Stimulated activated CD8-positive, alpha-beta memory T cell treated with anti-CD3 and anti-CD28 coated beads, Interleukin-15, amount 100 ng/mL, for 48 hours (primary cell): ENCODE data around the gene TFF1.

Source experiments
- DNase-seq, 2 donors: peaks; one replicate each; pipeline ENCODE4 v3.0.0-alpha.2; 2020; ENCODE audit warnings: low read depth in 2 of 2

TFF1 gene

GRCh38 chr21:42382915-42383314 is 16.6 kb upstream of the TFF1 start:
- no peak for DNase-seq

- no peak for DNase-seq
Observed at GRCh38 chr21:42381347-42381984, 15.1 kb upstream of the TFF1 start.

DNA sequence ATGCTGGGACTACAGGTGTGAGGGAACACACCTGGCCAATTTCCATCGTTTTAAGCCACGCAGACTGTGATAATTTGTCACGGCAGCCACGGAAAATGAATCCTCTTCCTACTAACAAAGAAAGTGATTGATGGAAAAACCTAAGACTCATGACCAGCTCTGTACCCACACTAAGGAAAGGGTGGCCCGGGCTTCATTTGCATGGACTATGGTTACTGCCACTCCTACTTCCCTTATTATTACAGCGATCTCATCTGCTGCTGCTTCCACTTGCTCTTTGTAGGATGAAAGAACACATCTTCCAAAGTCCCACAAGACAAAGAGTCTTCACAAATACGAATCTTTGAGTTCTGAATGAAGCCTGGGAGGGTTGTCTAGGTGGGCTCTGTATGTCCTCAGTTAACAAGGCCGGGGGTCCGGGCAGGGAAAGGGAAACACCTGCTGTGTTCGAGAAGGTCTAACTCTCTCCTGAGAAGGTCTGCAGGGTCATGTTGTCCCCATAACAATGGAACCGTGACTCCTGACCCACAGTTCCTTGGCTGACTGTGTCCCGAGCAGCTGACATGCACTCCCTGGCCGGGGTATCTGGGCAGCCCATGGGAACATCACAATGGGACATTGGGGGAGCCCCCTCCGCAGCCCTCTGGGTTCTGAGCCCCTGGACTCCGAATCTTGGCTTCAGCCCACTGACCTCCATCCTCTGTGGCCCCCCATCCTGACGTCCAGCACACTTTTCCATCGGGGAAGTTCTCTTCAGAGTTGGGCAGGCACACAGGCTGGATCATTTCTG is 13.3 kb upstream of the TFF1 start:
- no peak for DNase-seq

DNA sequence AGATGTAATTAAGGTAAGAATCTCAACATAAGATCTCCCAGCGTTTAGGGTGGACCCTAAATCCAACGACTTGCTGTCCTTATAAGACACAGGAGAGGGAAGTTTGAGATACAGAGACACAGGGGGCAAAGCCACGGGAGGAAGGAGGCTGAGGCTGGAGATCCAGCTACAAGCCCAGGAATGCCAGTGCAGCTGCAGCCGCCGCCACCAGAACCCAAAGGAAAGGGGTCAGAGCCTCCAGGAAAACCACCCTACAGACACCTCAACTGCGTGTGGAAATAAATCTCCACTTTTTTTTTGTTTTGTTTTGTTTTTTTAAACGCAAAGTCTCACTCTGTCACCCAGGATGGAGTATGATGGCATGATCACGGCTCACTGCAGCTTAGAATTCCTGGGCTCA is 12.1 kb upstream of the TFF1 start:
- no peak for DNase-seq

DNA sequence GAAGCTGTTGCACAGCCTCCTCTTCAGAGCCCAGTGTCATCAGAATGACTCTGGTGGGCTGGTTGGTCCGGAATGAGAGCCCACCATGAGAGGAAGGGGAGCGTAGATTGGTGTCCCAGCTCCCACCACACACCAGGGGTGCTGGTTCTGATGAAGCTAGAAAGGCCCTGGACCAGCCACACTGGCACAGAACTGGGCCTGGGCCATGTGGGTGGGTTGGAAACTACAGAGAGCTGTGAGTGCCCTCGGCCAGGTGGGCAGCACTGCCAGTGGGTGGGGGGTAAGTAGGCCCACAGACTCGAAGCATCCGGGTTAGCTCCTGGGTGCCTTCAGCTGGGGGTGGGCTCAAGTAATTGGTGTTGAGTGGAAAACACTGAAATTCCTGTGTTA is 11.6 kb upstream of the TFF1 start:
- no peak for DNase-seq

GRCh38 chr21:42377211-42377950 is 11.0 kb upstream of the TFF1 start:
- no peak for DNase-seq

DNA sequence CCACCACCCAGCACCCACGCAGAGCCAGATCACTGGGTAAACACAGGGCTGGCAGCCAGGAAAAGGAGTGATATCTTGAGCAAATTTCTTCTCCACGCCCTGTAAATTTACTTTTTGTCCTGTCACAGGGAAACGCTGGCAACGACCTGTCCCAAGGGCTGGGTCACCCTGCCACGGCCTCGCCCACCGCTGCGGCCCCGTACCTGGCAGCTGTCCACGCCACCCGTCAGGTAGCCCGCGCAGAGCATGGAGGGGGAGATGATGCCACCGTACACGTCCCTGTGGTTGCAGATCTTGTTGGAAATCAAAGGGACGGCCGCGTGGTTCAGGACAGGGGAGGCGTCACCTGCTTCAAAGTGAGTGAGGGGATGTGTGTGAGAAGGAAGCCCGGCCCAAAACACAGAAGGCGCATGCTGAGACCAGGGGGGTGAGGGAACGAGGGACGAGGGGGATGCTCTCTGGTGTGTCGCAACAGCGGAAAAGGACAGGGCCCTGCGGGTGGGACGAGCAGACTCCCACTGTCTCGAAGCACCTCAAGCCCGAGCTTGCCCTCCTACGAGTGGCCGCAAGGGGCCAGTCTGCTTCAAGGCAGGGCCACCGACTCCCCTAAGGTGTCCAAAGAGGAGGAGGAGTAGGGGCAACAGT is 10.1 kb upstream of the TFF1 start:
- DNase-seq = no peak

DNA sequence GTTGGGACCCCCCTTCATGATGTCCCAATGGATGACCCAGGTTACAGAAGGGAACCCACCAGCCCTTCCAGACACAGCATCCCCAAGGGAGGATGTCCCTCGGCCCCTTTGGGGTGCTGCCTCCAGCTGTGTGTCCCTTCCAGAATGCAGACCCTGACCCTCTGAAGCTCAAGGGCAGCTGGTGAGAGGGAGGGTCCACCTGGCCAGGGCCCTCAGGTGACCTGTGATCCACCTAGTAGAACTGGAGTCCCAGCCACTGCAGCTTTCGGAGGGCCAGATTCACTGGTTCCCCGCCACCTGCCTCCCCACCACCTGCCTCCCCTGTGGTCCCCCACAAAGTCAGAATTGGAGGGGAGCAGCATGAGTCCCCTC is 9.6 kb upstream of the TFF1 start:
- no peak for DNase-seq

DNA sequence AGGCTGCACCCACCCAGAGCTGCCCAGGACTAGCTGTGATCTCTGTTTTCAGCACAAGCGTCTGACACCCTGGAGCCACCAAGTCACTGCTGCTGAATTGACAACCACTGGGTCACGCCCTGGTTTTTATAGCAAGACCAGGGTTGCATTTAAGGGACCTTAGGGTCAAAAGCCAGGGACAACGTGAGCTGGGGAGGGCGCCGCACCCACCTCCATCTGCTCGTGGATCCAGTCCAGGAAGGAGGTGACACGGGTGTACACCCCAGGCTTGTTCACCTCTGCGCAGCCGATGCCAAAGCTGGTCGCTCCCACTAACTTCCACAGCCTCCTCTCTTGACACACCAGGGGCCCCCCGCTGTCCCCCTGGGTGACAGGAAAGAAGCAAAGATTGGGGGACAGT is 9.2 kb upstream of the TFF1 start:
- no peak for DNase-seq

GRCh38 chr21:42374864-42375499 is 8.6 kb upstream of the TFF1 start:
- no peak for DNase-seq

DNA sequence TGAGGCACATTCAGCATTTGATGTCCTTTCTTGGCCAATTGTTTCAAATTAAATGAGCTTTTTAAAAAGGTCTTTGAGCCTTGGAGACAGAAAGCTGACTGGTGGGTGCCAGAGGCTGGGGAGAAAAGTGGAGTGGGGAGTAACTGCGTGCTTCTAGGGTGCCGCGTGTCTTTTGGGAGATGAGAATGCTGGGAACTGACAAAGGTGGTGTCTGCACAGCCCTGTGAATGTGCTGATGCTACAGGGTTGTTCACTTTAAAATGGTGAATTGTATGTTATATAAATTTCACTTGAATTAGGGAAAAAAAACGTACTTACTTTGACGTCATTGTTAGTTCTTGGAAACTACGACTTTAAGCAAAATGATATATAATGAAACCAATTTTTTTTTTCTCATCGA is 8.1 kb upstream of the TFF1 start:
- no peak for DNase-seq

GRCh38 chr21:42373908-42374455 is 7.6 kb upstream of the TFF1 start:
- DNase-seq = no peak

- DNase-seq = peak; percentile 50 to 64
Observed at GRCh38 chr21:42373196-42373907, 7.0 kb upstream of the TFF1 start.

- DNase-seq = no peak
Observed at GRCh38 chr21:42370894-42371654, 4.7 kb upstream of the TFF1 start.

GRCh38 chr21:42369821-42370220 is 3.5 kb upstream of the TFF1 start:
- DNase-seq = no peak

DNA sequence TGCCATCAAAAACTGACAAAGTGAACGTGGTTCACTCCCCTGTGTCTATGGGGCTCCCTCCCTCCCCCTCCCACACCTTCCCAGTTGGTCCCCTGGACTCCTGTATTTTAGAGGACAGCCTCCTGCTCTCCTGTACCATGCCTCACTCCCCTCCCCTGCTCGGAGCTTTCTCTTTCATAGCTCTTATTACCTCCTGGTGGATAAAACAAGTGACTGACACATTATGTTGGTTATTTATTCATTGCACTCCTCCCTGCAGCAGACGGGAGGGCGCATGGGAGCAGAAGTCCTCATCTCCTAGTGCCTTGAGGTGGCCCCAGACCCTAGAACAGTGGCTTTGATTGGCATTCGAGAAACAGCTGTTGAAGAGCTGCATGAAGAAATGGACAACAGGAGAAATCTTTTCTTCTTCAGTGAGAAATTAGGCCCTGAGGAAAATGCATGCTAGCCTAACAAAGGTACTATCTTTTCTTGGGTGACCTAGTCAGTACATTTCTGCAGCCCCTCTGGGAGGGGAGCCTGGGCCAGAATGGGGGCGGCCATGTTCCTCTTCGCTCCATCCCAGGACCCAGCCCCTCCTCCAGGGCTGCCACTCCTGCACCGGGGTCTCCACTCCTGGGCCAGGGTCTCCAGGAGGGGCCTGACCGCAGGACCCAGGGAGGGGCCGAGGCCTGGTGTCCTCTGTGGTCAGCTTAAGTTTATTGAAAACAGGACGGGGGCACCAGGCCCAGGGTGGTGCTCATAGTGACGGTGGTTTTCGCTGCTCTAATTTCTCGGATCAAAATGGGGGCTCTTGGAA is 1.2 kb upstream of the TFF1 start:
- no peak for DNase-seq

DNA sequence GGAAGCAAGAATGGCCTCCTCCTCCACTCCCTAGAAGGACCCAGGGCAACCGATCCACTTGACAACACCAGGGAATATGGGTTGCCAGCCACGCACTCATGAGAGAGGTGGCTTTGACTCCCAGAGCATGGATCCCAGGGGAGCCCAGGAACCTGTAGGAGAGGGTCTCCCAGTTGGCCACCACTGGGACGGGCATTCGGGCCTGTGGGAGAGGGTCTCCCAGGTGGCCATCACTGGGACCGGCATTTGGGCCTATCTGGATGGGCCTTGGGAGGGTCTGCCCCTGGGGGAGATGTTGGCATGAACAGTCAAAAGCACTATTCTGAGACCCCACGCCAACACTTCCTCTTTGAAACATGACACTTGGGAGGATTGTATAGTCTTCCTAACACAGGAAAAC is 565 bp downstream of the TFF1 start:
- DNase-seq = no peak

DNA sequence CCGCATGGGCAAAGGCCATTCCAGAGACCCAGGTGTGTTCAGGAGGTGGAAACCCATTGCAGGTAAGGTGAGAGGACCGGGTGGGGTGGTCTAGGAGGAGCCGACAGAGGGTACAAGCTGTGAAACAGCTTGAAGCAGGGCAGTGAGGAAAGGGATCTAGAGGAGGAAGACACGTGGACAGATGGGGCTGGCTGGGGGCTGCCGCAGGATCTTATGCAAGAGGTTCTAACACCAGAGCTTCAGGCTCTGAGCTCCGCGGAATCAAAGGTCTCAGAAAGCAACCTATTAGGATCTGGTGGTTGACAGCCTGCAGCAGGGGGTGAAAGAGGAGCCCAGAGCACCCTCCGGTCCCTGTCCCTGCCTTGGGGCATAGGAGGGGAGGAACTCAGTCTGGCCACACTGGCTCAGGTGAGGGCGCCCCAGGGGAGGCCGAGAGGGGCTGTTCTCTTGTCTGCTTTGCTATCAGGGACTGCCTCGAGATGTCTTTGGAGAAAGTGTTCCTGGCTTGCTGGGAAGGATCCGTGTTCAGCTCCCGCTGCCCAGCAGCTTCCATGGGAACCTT is 1.9 kb downstream of the TFF1 start:
- no peak for DNase-seq

- no peak for DNase-seq
Observed at GRCh38 chr21:42363312-42363711, 3.0 kb downstream of the TFF1 start.
